ENCODE measurements around the gene EPS8.

GRCh38 chr12:15575671-15576541 is 213.3 kb downstream of the EPS8 start:
- TF ChIP-seq, protein P1, sequence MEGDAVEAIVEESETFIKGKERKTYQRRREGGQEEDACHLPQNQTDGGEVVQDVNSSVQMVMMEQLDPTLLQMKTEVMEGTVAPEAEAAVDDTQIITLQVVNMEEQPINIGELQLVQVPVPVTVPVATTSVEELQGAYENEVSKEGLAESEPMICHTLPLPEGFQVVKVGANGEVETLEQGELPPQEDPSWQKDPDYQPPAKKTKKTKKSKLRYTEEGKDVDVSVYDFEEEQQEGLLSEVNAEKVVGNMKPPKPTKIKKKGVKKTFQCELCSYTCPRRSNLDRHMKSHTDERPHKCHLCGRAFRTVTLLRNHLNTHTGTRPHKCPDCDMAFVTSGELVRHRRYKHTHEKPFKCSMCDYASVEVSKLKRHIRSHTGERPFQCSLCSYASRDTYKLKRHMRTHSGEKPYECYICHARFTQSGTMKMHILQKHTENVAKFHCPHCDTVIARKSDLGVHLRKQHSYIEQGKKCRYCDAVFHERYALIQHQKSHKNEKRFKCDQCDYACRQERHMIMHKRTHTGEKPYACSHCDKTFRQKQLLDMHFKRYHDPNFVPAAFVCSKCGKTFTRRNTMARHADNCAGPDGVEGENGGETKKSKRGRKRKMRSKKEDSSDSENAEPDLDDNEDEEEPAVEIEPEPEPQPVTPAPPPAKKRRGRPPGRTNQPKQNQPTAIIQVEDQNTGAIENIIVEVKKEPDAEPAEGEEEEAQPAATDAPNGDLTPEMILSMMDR (IDR thresholded peaks at IDR 0.05): no peak
- TF ChIP-seq POLR2A (IDR thresholded peaks at IDR 0.05): no peak

Data from lower leg skin (tissue), 3 donors.